ENCODE data around the gene ATP6V0C. TPM values are rescaled to one million over a fixed set of nuclear protein-coding genes. Genes with fewer than 3 reads are reported as not detected.
A peak's percentile ranks its signal among the peaks of the same experiment; 100 is the strongest.

ATP6V0C gene
- total and polyA plus RNA-seq, 2 of the 13 experiments (the other 11 are each of a cell fraction or from before 2014, with no cell fraction given): 10.4 to 20.1 TPM

DNA sequence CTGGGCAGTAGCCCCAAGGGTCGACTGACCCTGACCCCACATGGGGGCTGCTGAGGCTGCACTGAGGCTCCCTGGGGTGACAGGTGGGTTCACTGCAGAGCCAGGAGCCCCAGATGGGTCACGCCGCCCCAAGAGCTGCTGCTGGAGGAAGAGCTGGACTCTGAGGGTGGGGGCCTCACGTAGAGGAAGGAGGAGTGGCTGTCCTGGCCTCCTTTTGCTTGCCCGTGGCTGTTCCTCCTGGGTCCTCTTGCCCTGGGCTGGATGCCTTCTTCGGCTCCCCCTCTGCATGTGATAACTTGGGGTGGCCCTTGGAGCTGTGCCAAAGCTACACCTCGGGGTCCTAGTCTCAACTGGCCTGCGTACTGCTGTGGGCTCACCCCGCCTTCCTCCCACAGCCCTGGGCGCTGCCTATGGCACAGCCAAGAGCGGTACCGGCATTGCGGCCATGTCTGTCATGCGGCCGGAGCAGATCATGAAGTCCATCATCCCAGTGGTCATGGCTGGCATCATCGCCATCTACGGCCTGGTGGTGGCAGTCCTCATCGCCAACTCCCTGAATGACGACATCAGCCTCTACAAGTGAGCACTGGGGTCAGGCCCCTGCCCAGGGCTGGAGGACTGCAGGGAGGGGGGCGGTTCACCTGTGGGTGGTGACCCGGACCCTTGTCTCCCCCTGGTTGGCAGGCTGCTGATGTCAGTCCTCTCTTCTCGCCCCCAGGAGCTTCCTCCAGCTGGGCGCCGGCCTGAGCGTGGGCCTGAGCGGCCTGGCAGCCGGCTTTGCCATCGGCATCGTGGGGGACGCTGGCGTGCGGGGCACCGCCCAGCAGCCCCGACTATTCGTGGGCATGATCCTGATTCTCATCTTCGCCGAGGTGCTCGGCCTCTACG is 5.3 kb downstream of the ATP6V0C start:
- no TSS peak for BruUV-seq (replicated peaks)
- H3K27me3 ChIP-seq (ENCODE audit: control insufficient read depth in 1 of 2, insufficient read depth in 2 of 2, low read length in 2 of 2): no peaks in the 10 kb centered on the region; a peak in 1 of 5 replicates
- in situ Hi-C loops (cut with HindIII; ENCODE audit: extremely low pct_ligation_motif_present, low pct_unique_long_range_greater_than_20kb): no loop called here
- H3K9me3 ChIP-seq (ENCODE audit: low read length): no peaks in the 10 kb centered on the region
- ATAC-seq (no peak), DNase-seq (ENCODE audit: low spot score) (no peak), FAIRE-seq (no peak)
- WGBS (ENCODE audit: low lambda C conversion rate): 95% methylated on average over 17 of the region's 39 CpGs
- peaks cover 52% of the 10 kb centered on the region for H4K20me1 ChIP-seq (ENCODE audit: insufficient read depth, low read length)
- H3K4me1 ChIP-seq (ENCODE audit: insufficient read depth, low read length): peaks cover 79% of the 10 kb centered on the region
- no peak overlapping the region for H3K9ac ChIP-seq (ENCODE audit: insufficient read depth, low read depth, low read length)
- POLR2A ChIA-PET: interaction anchor here (1.8 to 2.2 kb wide), 2 partner anchors 12 to 18 kb away, joined by 10 to 12 read pairs; partner anchors contain the start of genes CEMP1 and PDPK1
- no peak overlapping the region for H2AFZ ChIP-seq (ENCODE audit: low read length)
- H3K4me3 ChIP-seq (replicated peaks in 1 of 3; ENCODE audit: insufficient read depth in 1 of 3, low read depth in 2 of 3, low read length in 3 of 3): no peak overlapping the region
- no peak overlapping the region for H3K27ac ChIP-seq (ENCODE audit: extremely low read length, insufficient read depth, low read length)
- intact Hi-C loops (cut with micrococcal nuclease; ENCODE audit: unreplicated experiment): no loop called here
- peaks cover 4 to 21% of the 10 kb centered on the region in 2 experiments; a peak in 4 of 5 replicates for H3K36me3 ChIP-seq (replicated peaks in 1 of 2; ENCODE audit: control insufficient read depth in 1 of 2, insufficient read depth in 2 of 2, low read length in 2 of 2)
- H3K79me2 ChIP-seq (ENCODE audit: insufficient read depth, low read length): peaks cover 71% of the 10 kb centered on the region
- no peak overlapping the region for H3K4me2 ChIP-seq (ENCODE audit: low read depth, low read length)
- CTCF ChIA-PET (ENCODE audit: low intra/inter-chr PET ratio, low total read pairs): no interaction called here
- peak; percentile 39 for TF ChIP-seq AGO2 (optimal IDR thresholded peaks at IDR 0.05; ENCODE audit: low read depth, low read length)
- no peak for TF ChIP-seq ZNF557 (CRISPR knock-in tag; IDR thresholded peaks at IDR 0.05)
- TF ChIP-seq, protein P1, sequence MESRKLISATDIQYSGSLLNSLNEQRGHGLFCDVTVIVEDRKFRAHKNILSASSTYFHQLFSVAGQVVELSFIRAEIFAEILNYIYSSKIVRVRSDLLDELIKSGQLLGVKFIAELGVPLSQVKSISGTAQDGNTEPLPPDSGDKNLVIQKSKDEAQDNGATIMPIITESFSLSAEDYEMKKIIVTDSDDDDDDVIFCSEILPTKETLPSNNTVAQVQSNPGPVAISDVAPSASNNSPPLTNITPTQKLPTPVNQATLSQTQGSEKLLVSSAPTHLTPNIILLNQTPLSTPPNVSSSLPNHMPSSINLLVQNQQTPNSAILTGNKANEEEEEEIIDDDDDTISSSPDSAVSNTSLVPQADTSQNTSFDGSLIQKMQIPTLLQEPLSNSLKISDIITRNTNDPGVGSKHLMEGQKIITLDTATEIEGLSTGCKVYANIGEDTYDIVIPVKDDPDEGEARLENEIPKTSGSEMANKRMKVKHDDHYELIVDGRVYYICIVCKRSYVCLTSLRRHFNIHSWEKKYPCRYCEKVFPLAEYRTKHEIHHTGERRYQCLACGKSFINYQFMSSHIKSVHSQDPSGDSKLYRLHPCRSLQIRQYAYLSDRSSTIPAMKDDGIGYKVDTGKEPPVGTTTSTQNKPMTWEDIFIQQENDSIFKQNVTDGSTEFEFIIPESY (CRISPR knock-in tag; IDR thresholded peaks at IDR 0.05): peak; percentile 29; the same call in 1 of the 2 replicates
- no peak for TF ChIP-seq U2AF1 (optimal IDR thresholded peaks at IDR 0.05; ENCODE audit: low read depth, low read length)
- no peak for TF ChIP-seq ZFX (CRISPR knock-in tag; IDR thresholded peaks at IDR 0.05; ENCODE audit: low read depth)
- TF ChIP-seq ZNF775 (CRISPR knock-in tag; IDR thresholded peaks at IDR 0.05; ENCODE audit: borderline replicate concordance): no peak
- TF ChIP-seq AKAP8 (CRISPR knock-in tag; IDR thresholded peaks at IDR 0.05): 0 out of 2 replicates have a peak, but pooled peaks have one; percentile 18
- TF ChIP-seq ZBTB38 (CRISPR knock-in tag; IDR thresholded peaks at IDR 0.05): 0 out of 2 replicates have a peak, but pooled peaks have one; percentile 36
- TF ChIP-seq SP1 (IDR thresholded peaks at IDR 0.05): no peak
- TF ChIP-seq SP1 (CRISPR knock-in tag; IDR thresholded peaks at IDR 0.05): no peak
- TF ChIP-seq SMAD9 (CRISPR knock-in tag; IDR thresholded peaks at IDR 0.05): no peak
- TF ChIP-seq DMAP1 (CRISPR knock-in tag; IDR thresholded peaks at IDR 0.05): no peak
- no peak for TF ChIP-seq NFRKB (IDR thresholded peaks at IDR 0.05)
- no peak for TF ChIP-seq SIN3B (IDR thresholded peaks at IDR 0.05; ENCODE audit: low read length)
- no peak for TF ChIP-seq TP53 (CRISPR knock-in tag; conservative IDR thresholded peaks at IDR 0.05)
- no peak for TF ChIP-seq TCF7L2 (IDR thresholded peaks at IDR 0.05; ENCODE audit: low read depth, low read length)
- TF ChIP-seq, protein P2, sequence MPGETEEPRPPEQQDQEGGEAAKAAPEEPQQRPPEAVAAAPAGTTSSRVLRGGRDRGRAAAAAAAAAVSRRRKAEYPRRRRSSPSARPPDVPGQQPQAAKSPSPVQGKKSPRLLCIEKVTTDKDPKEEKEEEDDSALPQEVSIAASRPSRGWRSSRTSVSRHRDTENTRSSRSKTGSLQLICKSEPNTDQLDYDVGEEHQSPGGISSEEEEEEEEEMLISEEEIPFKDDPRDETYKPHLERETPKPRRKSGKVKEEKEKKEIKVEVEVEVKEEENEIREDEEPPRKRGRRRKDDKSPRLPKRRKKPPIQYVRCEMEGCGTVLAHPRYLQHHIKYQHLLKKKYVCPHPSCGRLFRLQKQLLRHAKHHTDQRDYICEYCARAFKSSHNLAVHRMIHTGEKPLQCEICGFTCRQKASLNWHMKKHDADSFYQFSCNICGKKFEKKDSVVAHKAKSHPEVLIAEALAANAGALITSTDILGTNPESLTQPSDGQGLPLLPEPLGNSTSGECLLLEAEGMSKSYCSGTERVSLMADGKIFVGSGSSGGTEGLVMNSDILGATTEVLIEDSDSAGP (CRISPR knock-in tag; IDR thresholded peaks at IDR 0.05; ENCODE audit: borderline replicate concordance): peak; percentile 30; the same call in 1 of the 2 replicates
